Heart left ventricle (tissue), 13 donors: ENCODE results near the gene NR3C2.

Experiments
- CTCF ChIP-seq, 12 donors: fragments of 200-600 bp; sonication (generic) in 4 of 12; IDR thresholded peaks; one replicate each; pipeline versions ENCODE4 v1.5.0 to v1.8.0; 2018 to 2022; ENCODE audit warnings: antibody characterized with exemption in 12 of 12, mild to moderate bottlenecking in 5 of 12
- POLR2A ChIP-seq, 2 donors: fragments of 450-650 bp; IDR thresholded peaks; one replicate each; pipeline ENCODE4 v1.6.1; 2017; ENCODE audit warnings: antibody characterized with exemption in 2 of 2, mild to moderate bottlenecking in 2 of 2, moderate library complexity in 2 of 2
- donor health status: ischemic (EF 13 %, LVEDD 7.1; RV severe dilation, severe dysfunction).
- donor health status: DM: no; HTN: yes; CAD: no.
- donor health status: DM: no; HTN: no; CAD: no.
- donor health status: ischemic (EF 25% LVEDD 6.9; RV normal size, moderate dysfunction).
- donor health status: ischemic (EF 25% LVEDD 5.7; RV mildly dilated, moderate dysfunction).
- donor health status: ischemic (EF 35%, LVEDD 5.7; RV mildly dilated, moderate dysfunction).
- donor health status: nonischemic (EF 11% LVEDD 7.7; RV severe dilation, severe dysfunction).
- donor health status: DM: yes; HTN: yes; CAD: no.
- donor health status: PGD.
- donor health status: ischemic (EF 29% LVEDD 5.4; RV normal size, mild dysfunction).
- donor health status: nonischemic (EF 23%, LVEDD 6.1; RV moderate dilation, normal function).

GRCh38 chr4:148275266-148275665, 166.9 kb downstream of the NR3C2 start:
- TF ChIP-seq CTCF (IDR thresholded peaks at IDR 0.05) (no peak), POLR2A (IDR thresholded peaks at IDR 0.05) (no peak)
